HUES64 (cell line): ENCODE results near the gene NOS3. TPM values are rescaled to one million over a fixed set of nuclear protein-coding genes. Genes with fewer than 3 reads are reported as not detected.

Source experiments
- H3K27ac ChIP-seq: 2 replicates; pipeline ENCODE4 v1.7.0; 2013; ENCODE audit warnings: low read depth, low read length, inconsistent platforms
- H3K27me3 ChIP-seq: 2 replicates; pipeline ENCODE4 v1.6.1; 2013; ENCODE audit warnings: mild to moderate bottlenecking, low read length; ENCODE audit not compliant: insufficient read depth
- H3K36me3 ChIP-seq: 2 replicates; pipeline ENCODE4 v1.6.1; 2013; ENCODE audit warnings: mild to moderate bottlenecking, low read length; ENCODE audit not compliant: insufficient read depth
- H3K4me1 ChIP-seq: 2 replicates; pipeline ENCODE4 v1.6.1; 2013; ENCODE audit warnings: mild to moderate bottlenecking, low read length, moderate library complexity; ENCODE audit not compliant: insufficient read depth
- H3K4me3 ChIP-seq: 2 replicates; pipeline ENCODE4 v1.5.1; 2013; ENCODE audit warnings: mild to moderate bottlenecking, low read length, moderate library complexity
- H3K9ac ChIP-seq: 2 replicates; pipeline ENCODE4 v1.6.1; 2013; ENCODE audit warnings: mild to moderate bottlenecking, low read depth, low read length
- H3K9me3 ChIP-seq: 2 replicates; pipeline ENCODE4 v1.6.1; 2013; ENCODE audit warnings: low read depth, low read length; ENCODE audit not compliant: insufficient read depth
- WGBS: fragments of 150-250, 120-280 bp; methylation state at CpG from one replicate; pipeline ENCODE4 v1.1.7; 2013; ENCODE audit warnings: missing lambda C conversion rate; 5-methylcytosine and 5-hydroxymethylcytosine counted together
- polyA plus RNA-seq, 2 experiments: library from polyadenylated mRNA; stranded (reverse); fragments of 50-300 nt; gene quantifications; one replicate each; pipeline ENCODE4 v1.2.3, GENCODE V29; 2013

NOS3 gene
- 6.1 TPM for polyA plus RNA-seq (2013, experiment 1 of 2)
- polyA plus RNA-seq (2013, experiment 2 of 2), result 9.2 TPM

DNA sequence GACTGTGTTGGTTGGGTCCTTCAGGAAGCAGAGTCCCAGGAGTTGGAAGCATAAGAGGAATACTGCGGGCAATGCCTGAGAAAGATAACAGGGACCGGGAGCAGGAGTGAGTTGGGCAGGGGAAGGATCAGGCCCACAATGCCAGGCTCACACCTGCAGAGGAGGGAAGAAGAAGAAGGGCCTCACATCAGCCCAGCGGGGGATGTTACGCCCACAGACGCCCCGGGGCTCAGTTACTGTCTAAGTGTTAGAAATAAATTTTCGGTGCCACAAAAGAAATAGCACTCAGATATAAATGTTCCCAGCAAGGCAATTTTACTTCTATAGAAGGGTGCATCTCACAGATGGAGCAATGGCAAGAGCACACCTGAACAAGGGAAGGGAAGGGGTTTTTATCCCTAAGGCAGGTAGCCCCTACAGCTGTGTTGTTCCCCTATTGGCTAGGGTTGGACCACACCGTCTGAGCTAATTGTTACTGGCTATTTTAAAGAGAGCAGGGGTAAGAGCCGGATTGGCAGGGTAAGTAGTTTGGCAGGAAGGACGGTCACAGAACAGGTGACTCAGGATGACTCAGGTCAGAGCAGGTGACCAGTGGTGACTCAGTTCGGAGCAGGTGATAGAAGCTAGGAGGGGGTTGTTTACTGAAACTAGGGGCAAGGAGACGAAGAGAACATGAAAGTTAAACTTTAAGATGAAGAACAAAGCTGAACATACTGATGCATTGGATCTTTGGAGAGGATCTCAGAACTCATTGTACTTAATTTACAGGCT lies at the start of gene NOS3:
Gene NOS3, plus strand, starts transcription at position 602 of the 771 bp plus-strand sequence. CDS start 2,787 bp downstream, outside the sequence.
- Histone ChIP-seq H3K27ac (no peak within 1 kb of the TSS), H3K4me1 (peaks cover 4% of the 10 kb centered on the region; the same call in 1 of the 2 replicates), H3K9me3 (peaks cover 8% of the 10 kb centered on the region; the same call in 1 of the 2 replicates), H3K36me3 (no peaks in the 10 kb centered on the region), H3K27me3 (no peaks in the 10 kb centered on the region), H3K9ac (no peak within 1 kb of the TSS), H3K4me3 (no peak within 1 kb of the TSS)
- 90% methylated on average over 11 of the region's 12 CpGs for WGBS

DNA sequence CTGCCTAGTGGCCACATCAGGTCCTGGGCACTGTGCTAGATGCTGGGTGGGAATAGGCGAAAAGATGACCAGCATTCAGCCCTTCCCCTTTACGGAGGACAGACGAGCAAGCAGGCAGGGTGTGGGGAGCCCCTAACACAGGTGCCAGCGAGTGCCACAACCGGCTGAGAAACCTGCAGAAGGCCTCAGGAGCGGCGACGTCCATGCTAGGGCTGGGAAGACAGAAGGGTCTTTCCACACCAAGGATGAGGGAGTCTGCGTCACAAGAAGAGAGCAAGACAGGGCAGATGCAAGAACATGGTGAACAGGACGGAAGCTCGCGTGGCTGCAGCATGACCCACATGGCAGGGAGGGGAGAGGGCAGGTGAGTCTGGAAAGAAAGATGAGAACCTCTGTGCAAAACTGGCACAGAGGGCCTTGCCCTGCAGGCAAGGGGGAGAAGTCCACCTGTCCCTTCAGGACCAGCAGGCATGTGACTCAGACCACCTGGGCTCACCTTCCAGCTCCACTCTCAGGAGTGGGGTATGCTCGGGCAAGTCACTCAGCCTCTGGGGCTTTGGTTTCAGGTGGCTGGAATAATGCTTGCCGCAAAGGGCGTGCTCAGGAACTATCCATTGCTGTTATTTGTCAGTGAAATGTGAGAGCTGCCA lies 49.3 kb upstream of the NOS3 start:
- peaks cover 9% of the 10 kb centered on the region for H3K4me1 ChIP-seq
- H3K27ac ChIP-seq, result no peak overlapping the region
- H3K9ac ChIP-seq, result no peak overlapping the region
- peaks cover 10% of the 10 kb centered on the region for H3K27me3 ChIP-seq
- H3K9me3 ChIP-seq, result no peaks in the 10 kb centered on the region
- H3K4me3 ChIP-seq, result no peak overlapping the region
- WGBS, result 90% methylated on average over 15 of the region's 15 CpGs
- no peaks in the 10 kb centered on the region for H3K36me3 ChIP-seq

DNA sequence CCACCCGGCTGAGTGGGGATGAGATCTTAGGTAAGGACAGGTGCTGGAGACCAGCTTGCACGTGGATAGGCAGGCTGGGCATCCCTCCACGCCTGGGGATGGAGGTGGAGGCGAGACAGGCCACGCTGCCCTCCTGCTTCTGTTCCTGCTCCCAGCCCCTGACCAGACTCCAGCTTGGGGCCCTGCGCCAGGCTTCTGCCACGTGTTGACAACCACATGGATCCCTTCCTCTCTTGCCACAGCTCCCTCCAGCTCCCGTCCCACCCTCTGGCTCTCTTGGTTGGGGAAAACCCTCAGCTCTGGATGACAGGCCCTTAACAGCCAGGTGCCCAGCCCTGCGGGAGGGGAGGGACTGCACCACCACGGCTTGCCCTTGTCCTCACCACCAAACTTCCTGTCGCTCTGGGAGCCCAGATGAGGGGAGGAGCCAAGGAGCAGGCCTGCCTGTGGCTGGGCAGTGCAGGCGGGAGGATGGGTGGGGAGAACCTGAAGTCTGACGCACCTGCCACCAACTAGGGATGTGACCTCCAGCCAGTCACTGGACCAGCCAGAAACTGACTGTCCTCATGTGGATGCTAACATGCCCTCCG lies 48.7 kb upstream of the NOS3 start:
- H3K9me3 ChIP-seq, result no peaks in the 10 kb centered on the region
- H3K36me3 ChIP-seq, result no peaks in the 10 kb centered on the region
- H3K4me1 ChIP-seq, result peaks cover 9% of the 10 kb centered on the region
- H3K27ac ChIP-seq, result no peak overlapping the region
- no peak overlapping the region for H3K9ac ChIP-seq
- whole genome bisulfite sequencing, result 66% methylated on average over 14 of the region's 14 CpGs
- no peak overlapping the region for H3K4me3 ChIP-seq
- H3K27me3 ChIP-seq, result peaks cover 16% of the 10 kb centered on the region

DNA sequence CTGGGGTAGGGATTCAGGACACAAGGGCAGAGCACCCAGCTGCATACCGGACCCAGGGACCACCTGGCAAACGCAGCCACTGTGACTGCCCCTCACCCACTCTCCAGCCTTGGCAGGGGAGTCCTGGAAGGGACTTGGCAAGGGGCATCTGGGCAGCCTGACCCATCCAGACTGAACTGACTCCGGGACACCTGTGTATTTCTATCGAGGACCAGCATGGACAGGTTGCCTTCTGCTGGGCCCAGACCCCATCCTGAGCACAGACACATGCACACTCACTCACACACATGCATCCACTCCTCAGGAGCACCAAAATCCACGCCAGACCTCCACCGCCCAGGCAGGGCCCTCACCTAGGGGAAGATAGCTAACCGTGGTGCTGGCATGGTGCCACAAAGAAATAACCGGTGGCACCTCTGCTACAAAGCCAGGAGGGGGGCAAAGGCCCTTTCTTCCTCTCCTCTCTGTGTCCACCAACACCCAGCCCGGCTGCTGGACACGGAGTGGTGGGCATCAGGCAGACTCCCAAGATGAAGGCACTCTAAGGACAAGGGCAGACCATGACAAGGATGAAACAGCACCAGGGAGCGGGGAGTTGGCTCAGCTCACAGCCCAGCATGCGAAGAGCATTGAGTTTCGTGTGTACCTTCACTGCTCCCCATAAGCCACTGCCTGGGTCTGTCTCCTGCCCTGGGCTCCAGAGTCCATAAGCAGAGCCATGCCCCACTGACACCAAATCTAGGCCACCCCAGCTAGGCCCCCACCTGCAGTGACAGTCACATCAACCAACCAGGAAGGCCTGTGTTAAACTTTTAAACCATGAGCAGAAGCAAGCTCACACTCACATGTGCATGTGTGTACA lies 48.0 kb upstream of the NOS3 start:
- no peak overlapping the region for H3K27ac ChIP-seq
- H3K4me3 ChIP-seq, result no peak overlapping the region
- H3K9ac ChIP-seq, result no peak overlapping the region
- peaks cover 11% of the 10 kb centered on the region for H3K4me1 ChIP-seq
- WGBS, result 92% methylated on average over 13 of the region's 13 CpGs
- peaks cover 21% of the 10 kb centered on the region for H3K27me3 ChIP-seq
- no peaks in the 10 kb centered on the region for H3K36me3 ChIP-seq
- H3K9me3 ChIP-seq, result no peaks in the 10 kb centered on the region

DNA sequence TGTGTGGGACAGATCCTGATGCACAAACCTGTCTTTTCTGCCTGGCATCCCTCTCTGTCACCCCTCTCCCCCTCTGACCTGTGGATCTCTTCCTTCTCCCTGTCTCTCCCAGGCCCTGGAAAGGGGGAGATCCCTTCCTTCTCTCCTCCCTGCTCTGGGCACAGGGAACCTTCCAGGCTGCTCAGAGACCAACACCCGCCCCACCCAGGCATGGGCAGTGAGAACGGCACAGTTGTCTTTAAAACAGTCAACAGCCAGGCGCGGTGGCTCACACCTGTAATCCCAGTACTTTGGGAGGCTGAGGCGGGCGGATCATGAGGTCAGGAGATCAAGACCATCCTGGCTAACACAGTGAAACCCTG lies 47.4 kb upstream of the NOS3 start:
- Histone ChIP-seq H3K36me3 (no peaks in the 10 kb centered on the region), H3K27me3 (peaks cover 27% of the 10 kb centered on the region), H3K27ac (no peak overlapping the region), H3K9me3 (no peaks in the 10 kb centered on the region), H3K4me3 (no peak overlapping the region), H3K9ac (no peak overlapping the region), H3K4me1 (peaks cover 16% of the 10 kb centered on the region)
- WGBS, result 96% methylated on average over 6 of the region's 6 CpGs

DNA sequence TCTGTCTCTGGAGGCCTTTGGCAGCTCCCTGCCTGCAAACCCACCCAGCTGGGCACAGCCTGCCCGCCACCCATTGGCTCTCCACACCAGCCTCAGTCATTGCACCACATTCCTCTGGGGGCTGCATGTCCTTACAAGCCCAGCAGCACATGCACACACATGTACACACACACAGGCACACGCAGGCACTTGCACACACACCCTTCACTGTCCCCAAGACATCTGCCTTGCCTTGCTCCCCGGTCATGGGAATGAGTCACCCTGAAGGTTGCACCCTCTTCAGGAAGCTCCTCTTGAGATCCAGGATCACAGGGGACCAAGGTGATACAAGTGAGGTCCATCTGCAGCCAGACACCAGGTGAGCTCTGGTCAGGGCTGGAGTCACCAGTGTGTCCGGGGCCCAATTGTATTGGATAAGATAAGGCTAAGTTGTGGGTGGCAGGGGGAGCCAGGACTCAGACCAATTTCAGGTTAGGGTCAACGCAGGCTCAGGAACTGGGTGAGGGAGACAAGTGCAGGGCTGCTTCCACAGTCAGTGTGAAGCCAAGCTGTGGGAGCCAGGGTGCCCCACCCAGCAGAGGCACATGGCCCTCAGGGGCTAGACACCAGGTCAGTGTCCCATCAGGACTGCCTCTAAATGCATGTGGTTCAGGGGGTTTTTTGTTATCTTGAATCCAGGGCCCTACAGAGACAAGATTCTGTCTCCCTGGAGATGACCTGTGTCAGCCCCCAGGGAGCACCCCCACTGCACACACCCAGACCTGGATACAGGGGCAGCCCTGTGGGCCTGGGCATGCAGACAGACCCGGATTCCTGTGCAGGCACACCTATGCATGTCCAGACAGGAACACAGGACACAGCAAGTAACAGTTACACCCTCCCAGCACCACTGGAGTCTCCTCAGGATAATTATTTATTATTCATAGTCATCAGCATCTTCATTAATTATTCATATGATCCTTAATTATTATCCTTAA lies 46.5 kb upstream of the NOS3 start:
- H3K9ac ChIP-seq, result no peak overlapping the region
- no peak overlapping the region for H3K27ac ChIP-seq
- no peaks in the 10 kb centered on the region for H3K9me3 ChIP-seq
- H3K36me3 ChIP-seq, result no peaks in the 10 kb centered on the region
- peaks cover 25% of the 10 kb centered on the region for H3K4me1 ChIP-seq
- no peak overlapping the region for H3K4me3 ChIP-seq
- peaks cover 34% of the 10 kb centered on the region for H3K27me3 ChIP-seq
- 91% methylated on average over 6 of the region's 6 CpGs for WGBS

DNA sequence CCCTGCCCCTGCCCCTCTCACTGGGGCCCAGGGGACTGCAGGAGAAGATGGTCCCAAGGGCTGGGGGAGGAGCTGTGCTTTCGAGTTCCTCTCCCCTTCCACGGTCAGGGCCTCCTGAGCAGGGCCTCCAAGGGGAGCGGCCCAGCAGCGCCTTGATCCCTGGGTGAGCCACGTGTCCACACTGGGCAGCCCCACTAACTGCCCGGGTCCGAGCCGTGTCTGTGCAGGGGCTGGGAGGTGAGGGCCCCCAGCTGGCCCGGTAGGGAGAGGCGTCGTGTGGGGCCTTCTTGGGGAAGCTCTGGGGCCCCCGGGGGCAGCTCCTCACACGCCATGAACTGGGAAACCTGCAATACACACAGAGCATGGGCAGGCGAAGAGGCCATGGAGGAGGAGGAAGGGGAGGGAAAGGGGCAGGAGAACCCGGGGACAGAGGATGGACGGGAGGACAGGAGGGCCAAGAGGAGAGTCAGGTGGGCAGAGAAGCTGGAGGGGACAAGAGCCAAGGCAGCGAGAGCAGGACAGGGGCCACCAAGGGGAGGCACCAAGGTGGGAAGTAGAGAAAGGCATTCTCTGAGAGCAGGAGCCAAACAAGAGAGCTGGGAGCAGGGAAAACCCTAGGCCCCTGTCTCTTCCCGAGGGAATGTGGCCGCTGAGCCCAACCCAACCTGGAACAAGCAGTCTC lies 45.5 kb upstream of the NOS3 start:
- H3K27me3 ChIP-seq, result peaks cover 34% of the 10 kb centered on the region
- 78% methylated on average over 19 of the region's 19 CpGs for WGBS

DNA sequence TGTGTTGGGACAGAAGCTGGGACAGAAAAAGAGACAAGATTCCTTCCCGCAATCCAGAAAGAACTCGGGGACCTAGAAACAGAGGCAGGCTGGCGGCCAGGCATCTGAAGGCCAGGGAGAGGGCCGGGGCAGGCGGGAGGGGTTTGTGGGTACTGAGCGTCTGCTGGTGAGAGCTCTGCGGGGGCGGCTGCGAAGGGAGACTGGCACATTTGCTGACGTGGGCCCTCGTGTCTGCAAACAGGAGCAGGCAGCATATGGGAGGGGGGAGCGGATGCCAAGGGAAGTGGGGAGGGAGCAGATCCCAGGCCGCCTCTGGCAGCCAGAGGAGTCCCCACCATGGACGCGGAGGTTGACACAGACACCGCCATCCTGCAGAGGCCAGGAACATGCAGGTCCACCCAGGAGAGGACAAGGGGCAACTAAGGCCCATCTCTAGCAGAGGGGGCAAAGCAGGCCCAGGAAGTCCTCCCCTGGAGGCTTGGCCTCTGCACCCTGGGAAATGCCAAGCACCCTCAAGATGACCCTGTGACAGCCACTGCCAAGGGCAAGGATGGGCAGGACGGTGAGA lies 44.9 kb upstream of the NOS3 start:
- no peak overlapping the region for H3K9ac ChIP-seq
- H3K9me3 ChIP-seq, result no peaks in the 10 kb centered on the region
- no peak overlapping the region for H3K4me3 ChIP-seq
- H3K36me3 ChIP-seq, result no peaks in the 10 kb centered on the region
- H3K4me1 ChIP-seq, result peaks cover 27% of the 10 kb centered on the region
- 76% methylated on average over 17 of the region's 17 CpGs for WGBS
- peaks cover 34% of the 10 kb centered on the region for H3K27me3 ChIP-seq
- H3K27ac ChIP-seq, result no peak overlapping the region

More for the DNA sequence above, 45.5 kb upstream of the NOS3 start:
- Histone ChIP-seq H3K36me3 (no peaks in the 10 kb centered on the region), H3K9ac (no peak overlapping the region), H3K4me1 (peaks cover 27% of the 10 kb centered on the region), H3K9me3 (no peaks in the 10 kb centered on the region), H3K4me3 (no peak overlapping the region), H3K27ac (no peak overlapping the region)

DNA sequence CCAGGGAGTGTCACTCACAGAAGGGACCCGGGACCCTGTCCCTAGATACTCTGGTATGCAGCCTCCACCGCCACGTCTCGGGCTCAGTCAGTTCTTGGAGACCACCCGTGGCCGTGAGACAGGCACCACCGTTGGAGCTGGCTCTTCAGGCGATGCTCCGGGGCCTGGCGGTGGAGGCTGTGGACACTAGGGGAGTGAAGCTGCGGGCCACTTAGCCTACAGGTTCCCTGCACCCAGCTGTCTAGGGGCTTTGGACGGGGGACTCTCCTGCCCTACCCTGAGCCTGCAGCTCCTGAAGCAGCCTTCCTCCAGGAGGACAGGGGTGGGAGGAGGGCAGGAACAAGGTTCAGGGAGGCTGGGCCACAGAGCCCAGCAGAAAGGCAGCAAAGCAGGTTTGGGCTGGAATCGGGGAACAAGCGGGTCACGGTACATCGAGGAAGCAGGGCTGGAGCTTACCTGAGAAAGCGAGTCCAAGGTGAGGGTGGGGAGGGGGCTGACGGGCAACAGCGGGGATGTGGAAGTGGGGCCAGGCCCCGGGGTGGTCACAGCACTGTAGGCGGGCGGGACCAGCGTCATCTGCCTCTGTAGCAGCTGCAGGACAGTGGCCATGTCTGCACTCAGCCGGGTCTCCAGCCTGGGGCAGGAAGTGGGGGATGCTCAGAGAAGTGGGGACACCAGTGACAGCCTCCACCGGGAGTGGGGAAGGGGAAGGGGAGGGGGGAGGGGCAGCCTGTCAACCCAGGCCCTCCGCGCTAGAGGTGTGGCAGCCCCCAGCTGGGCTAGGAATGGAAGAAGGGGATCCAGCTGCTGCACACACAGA lies 44.2 kb upstream of the NOS3 start:
- Histone ChIP-seq H3K9ac (no peak overlapping the region), H3K4me3 (no peak overlapping the region), H3K36me3 (no peaks in the 10 kb centered on the region), H3K4me1 (peaks cover 27% of the 10 kb centered on the region), H3K27ac (no peak overlapping the region), H3K9me3 (no peaks in the 10 kb centered on the region), H3K27me3 (peaks cover 34% of the 10 kb centered on the region)
- 68% methylated on average over 27 of the region's 27 CpGs for WGBS
